ENCODE measurements around the gene FAM168A. TPM values are rescaled to one million over a fixed set of nuclear protein-coding genes. Genes with fewer than 3 reads are reported as not detected.

FAM168A gene
- total RNA-seq, 1 donor from 2014 or later = 13.0 TPM

DNA sequence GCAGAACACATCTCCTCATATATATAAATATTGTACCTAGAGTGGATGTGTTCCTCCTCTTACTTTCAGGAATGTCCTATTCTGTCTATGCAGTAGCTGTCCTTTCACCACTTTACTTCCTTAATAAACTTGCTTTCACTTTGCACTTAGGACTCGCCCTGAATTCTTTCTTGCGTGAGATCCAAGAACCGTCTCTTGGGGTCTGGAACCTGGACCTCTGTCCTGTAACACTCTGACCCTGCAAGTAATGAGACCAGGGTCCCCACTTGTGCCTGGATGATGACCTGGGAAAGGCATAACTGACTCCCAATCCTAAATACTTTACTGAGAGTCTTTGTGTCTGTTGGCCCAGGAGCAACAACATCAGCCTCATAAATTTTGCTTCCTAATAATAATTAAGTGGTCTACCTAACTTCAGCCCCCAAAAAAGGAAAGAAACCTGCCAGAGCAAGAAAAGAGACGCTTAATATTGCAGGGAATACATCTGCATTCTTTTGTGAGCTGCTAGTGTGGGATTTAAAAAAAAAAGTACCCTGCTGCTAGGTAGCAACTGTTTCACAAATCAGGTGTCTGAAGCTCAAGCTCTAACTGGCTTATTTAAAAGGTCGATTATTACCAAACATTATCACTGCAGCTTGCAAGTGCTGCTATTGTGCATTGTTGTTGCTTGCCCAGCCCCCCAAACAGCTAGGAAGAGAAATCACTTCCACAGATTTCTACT, 69.3 kb downstream of the FAM168A start:
- no peaks in the 10 kb centered on the region for H3K9me3 ChIP-seq (ENCODE audit: control insufficient read depth in 3 of 3, low read length in 3 of 3)
- peak overlapping the region in 1 of 3 donors; percentile 35 for H3K9ac ChIP-seq (ENCODE audit: low read depth in 1 of 3, low read length in 3 of 3)
- no peaks in the 10 kb centered on the region for H3K27me3 ChIP-seq (ENCODE audit: control insufficient read depth in 3 of 3, insufficient read depth in 3 of 3, low read length in 3 of 3)
- H3K4me1 ChIP-seq (ENCODE audit: control insufficient read depth in 3 of 3, insufficient read depth in 3 of 3, low read length in 3 of 3) = peaks cover 0 to 19% (median 13%) of the 10 kb centered on the region in 3 donors
- H3K27ac ChIP-seq (ENCODE audit: low read depth, low read length) = no peak overlapping the region
- H3K4me3 ChIP-seq (ENCODE audit: low read length in 3 of 3) = peak overlapping the region in 2 of 3 donors; percentile 4 to 45
- no peaks in the 10 kb centered on the region for H3K36me3 ChIP-seq (ENCODE audit: control insufficient read depth in 3 of 3, insufficient read depth in 3 of 3, low read length in 3 of 3)

GRCh38 chr11:73528013-73528412, 69.9 kb downstream of the FAM168A start:
- no peaks in the 10 kb centered on the region for H3K9me3 ChIP-seq (ENCODE audit: control insufficient read depth in 3 of 3, low read length in 3 of 3)
- H3K4me3 ChIP-seq (ENCODE audit: low read length in 3 of 3) = no peak overlapping the region
- no peaks in the 10 kb centered on the region for H3K27me3 ChIP-seq (ENCODE audit: control insufficient read depth in 3 of 3, insufficient read depth in 3 of 3, low read length in 3 of 3)
- H3K4me1 ChIP-seq (ENCODE audit: control insufficient read depth in 3 of 3, insufficient read depth in 3 of 3, low read length in 3 of 3) = peaks cover 0 to 19% (median 13%) of the 10 kb centered on the region in 3 donors
- no peaks in the 10 kb centered on the region for H3K36me3 ChIP-seq (ENCODE audit: control insufficient read depth in 3 of 3, insufficient read depth in 3 of 3, low read length in 3 of 3)
- H3K27ac ChIP-seq (ENCODE audit: low read depth, low read length) = no peak overlapping the region
- no peak overlapping the region for H3K9ac ChIP-seq (ENCODE audit: low read depth in 1 of 3, low read length in 3 of 3)

- Histone ChIP-seq H3K27me3 (ENCODE audit: control insufficient read depth in 3 of 3, insufficient read depth in 3 of 3, low read length in 3 of 3) (no peaks in the 10 kb centered on the region), H3K9me3 (ENCODE audit: control insufficient read depth in 3 of 3, low read length in 3 of 3) (no peaks in the 10 kb centered on the region), H3K36me3 (ENCODE audit: control insufficient read depth in 3 of 3, insufficient read depth in 3 of 3, low read length in 3 of 3) (no peaks in the 10 kb centered on the region), H3K4me1 (ENCODE audit: control insufficient read depth in 3 of 3, insufficient read depth in 3 of 3, low read length in 3 of 3) (peaks cover 0 to 19% (median 9%) of the 10 kb centered on the region in 3 donors), H3K4me3 (ENCODE audit: low read length in 3 of 3) (no peak overlapping the region), H3K9ac (ENCODE audit: low read depth in 1 of 3, low read length in 3 of 3) (no peak overlapping the region), H3K27ac (ENCODE audit: low read depth, low read length) (no peak overlapping the region)
These were observed 72.3 kb downstream of the FAM168A start for GRCh38 chr11:73525611-73526010.

GRCh38 chr11:73524774-73525173, 73.1 kb downstream of the FAM168A start:
- H3K36me3 ChIP-seq (ENCODE audit: control insufficient read depth in 3 of 3, insufficient read depth in 3 of 3, low read length in 3 of 3) = no peaks in the 10 kb centered on the region
- no peak overlapping the region for H3K27ac ChIP-seq (ENCODE audit: low read depth, low read length)
- no peaks in the 10 kb centered on the region for H3K27me3 ChIP-seq (ENCODE audit: control insufficient read depth in 3 of 3, insufficient read depth in 3 of 3, low read length in 3 of 3)
- peaks cover 0 to 19% (median 9%) of the 10 kb centered on the region in 3 donors for H3K4me1 ChIP-seq (ENCODE audit: control insufficient read depth in 3 of 3, insufficient read depth in 3 of 3, low read length in 3 of 3)
- H3K9ac ChIP-seq (ENCODE audit: low read depth in 1 of 3, low read length in 3 of 3) = no peak overlapping the region
- no peaks in the 10 kb centered on the region for H3K9me3 ChIP-seq (ENCODE audit: control insufficient read depth in 3 of 3, low read length in 3 of 3)
- H3K4me3 ChIP-seq (ENCODE audit: low read length in 3 of 3) = no peak overlapping the region

GRCh38 chr11:73521621-73522020, 76.3 kb downstream of the FAM168A start:
- H3K4me1 ChIP-seq (ENCODE audit: control insufficient read depth in 3 of 3, insufficient read depth in 3 of 3, low read length in 3 of 3) = no peaks in the 10 kb centered on the region
- no peak overlapping the region for H3K9ac ChIP-seq (ENCODE audit: low read depth in 1 of 3, low read length in 3 of 3)

GRCh38 chr11:73520353-73521061, 77.4 kb downstream of the FAM168A start:
- H3K4me3 ChIP-seq (ENCODE audit: low read length in 3 of 3) = no peak overlapping the region
- no peaks in the 10 kb centered on the region for H3K27me3 ChIP-seq (ENCODE audit: control insufficient read depth in 3 of 3, insufficient read depth in 3 of 3, low read length in 3 of 3)
- H3K9me3 ChIP-seq (ENCODE audit: control insufficient read depth in 3 of 3, low read length in 3 of 3) = no peaks in the 10 kb centered on the region
- H3K9ac ChIP-seq (ENCODE audit: low read depth in 1 of 3, low read length in 3 of 3) = no peak overlapping the region
- no peaks in the 10 kb centered on the region for H3K36me3 ChIP-seq (ENCODE audit: control insufficient read depth in 3 of 3, insufficient read depth in 3 of 3, low read length in 3 of 3)
- H3K4me1 ChIP-seq (ENCODE audit: control insufficient read depth in 3 of 3, insufficient read depth in 3 of 3, low read length in 3 of 3) = no peaks in the 10 kb centered on the region
- no peak overlapping the region for H3K27ac ChIP-seq (ENCODE audit: low read depth, low read length)

More at GRCh38 chr11:73521621-73522020, 76.3 kb downstream of the FAM168A start:
- Histone ChIP-seq H3K27me3 (ENCODE audit: control insufficient read depth in 3 of 3, insufficient read depth in 3 of 3, low read length in 3 of 3) (no peaks in the 10 kb centered on the region), H3K4me3 (ENCODE audit: low read length in 3 of 3) (no peak overlapping the region), H3K27ac (ENCODE audit: low read depth, low read length) (no peak overlapping the region), H3K9me3 (ENCODE audit: control insufficient read depth in 3 of 3, low read length in 3 of 3) (no peaks in the 10 kb centered on the region), H3K36me3 (ENCODE audit: control insufficient read depth in 3 of 3, insufficient read depth in 3 of 3, low read length in 3 of 3) (no peaks in the 10 kb centered on the region)

DNA sequence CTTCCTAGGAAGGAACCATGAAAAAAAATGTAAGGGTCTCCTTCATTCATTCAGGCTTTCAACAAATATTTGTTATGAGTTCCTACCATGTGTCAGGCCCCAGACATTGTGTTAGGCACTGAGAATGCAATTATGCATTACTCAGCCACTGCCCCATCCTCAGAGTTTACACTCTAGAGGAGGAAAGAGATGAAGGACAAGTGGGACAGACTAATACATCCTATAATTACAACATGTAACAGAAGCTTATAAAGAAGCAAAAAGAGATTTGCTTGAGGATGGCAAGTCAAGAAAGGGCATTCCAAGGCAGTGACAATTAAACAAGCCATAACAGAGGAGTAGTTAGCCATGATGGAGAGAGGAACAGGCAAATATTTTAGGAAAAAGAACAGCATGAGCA, 78.6 kb downstream of the FAM168A start:
- no peak overlapping the region for H3K9ac ChIP-seq (ENCODE audit: low read depth in 1 of 3, low read length in 3 of 3)
- H3K27ac ChIP-seq (ENCODE audit: low read depth, low read length) = no peak overlapping the region
- H3K4me1 ChIP-seq (ENCODE audit: control insufficient read depth in 3 of 3, insufficient read depth in 3 of 3, low read length in 3 of 3) = no peaks in the 10 kb centered on the region
- no peaks in the 10 kb centered on the region for H3K27me3 ChIP-seq (ENCODE audit: control insufficient read depth in 3 of 3, insufficient read depth in 3 of 3, low read length in 3 of 3)
- H3K9me3 ChIP-seq (ENCODE audit: control insufficient read depth in 3 of 3, low read length in 3 of 3) = no peaks in the 10 kb centered on the region
- H3K4me3 ChIP-seq (ENCODE audit: low read length in 3 of 3) = no peak overlapping the region
- H3K36me3 ChIP-seq (ENCODE audit: control insufficient read depth in 3 of 3, insufficient read depth in 3 of 3, low read length in 3 of 3) = peaks cover 0 to 2% (median 0%) of the 10 kb centered on the region in 3 donors

DNA sequence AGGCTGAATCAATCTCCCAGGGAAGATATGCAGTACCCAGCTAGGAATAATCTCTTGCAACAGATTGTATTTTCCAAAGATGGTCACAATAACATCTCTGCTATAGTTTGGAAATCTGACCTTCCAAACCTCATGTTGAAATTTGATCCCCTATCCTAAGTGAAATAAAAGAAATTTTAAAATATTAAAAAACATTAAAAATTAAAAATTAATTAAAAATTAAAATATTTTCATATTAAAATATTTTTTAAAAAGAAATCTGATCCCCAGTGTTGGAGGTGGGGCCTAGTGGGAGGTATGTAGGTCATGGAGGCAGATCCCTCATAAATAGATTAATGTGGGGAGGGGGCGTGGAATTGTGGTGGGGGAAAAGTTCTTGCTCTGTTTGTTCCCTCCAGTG, 79.7 kb downstream of the FAM168A start:
- H3K36me3 ChIP-seq (ENCODE audit: control insufficient read depth in 3 of 3, insufficient read depth in 3 of 3, low read length in 3 of 3) = peaks cover 0 to 2% (median 0%) of the 10 kb centered on the region in 3 donors
- no peaks in the 10 kb centered on the region for H3K27me3 ChIP-seq (ENCODE audit: control insufficient read depth in 3 of 3, insufficient read depth in 3 of 3, low read length in 3 of 3)
- no peak overlapping the region for H3K4me3 ChIP-seq (ENCODE audit: low read length in 3 of 3)
- H3K9ac ChIP-seq (ENCODE audit: low read depth in 1 of 3, low read length in 3 of 3) = no peak overlapping the region
- no peaks in the 10 kb centered on the region for H3K9me3 ChIP-seq (ENCODE audit: control insufficient read depth in 3 of 3, low read length in 3 of 3)
- H3K4me1 ChIP-seq (ENCODE audit: control insufficient read depth in 3 of 3, insufficient read depth in 3 of 3, low read length in 3 of 3) = no peaks in the 10 kb centered on the region
- no peak overlapping the region for H3K27ac ChIP-seq (ENCODE audit: low read depth, low read length)

DNA sequence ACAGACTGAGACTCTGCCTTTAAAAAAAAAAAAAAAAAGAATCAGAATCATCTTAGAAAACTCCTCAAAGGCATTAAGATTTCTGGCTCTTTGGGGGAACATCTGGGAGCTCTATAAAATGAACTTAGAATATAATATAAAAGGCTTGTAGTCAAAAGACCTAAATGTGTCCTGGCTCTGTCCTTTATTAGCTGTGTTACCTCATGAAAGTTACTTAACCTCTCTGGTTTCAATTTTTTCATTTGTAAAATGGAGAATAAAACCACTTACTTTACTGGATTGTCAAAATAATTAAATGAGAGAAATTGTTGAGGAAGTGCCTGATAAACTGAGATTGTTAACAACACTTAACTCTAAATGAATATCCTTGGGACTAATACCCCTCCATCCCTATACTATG, 81.8 kb downstream of the FAM168A start:
- Histone ChIP-seq H3K4me3 (ENCODE audit: low read length in 3 of 3) (no peak overlapping the region), H3K4me1 (ENCODE audit: control insufficient read depth in 3 of 3, insufficient read depth in 3 of 3, low read length in 3 of 3) (peaks cover 0 to 6% (median 0%) of the 10 kb centered on the region in 3 donors), H3K36me3 (ENCODE audit: control insufficient read depth in 3 of 3, insufficient read depth in 3 of 3, low read length in 3 of 3) (peaks cover 0 to 2% (median 0%) of the 10 kb centered on the region in 3 donors), H3K9ac (ENCODE audit: low read depth in 1 of 3, low read length in 3 of 3) (no peak overlapping the region), H3K27ac (ENCODE audit: low read depth, low read length) (no peak overlapping the region), H3K27me3 (ENCODE audit: control insufficient read depth in 3 of 3, insufficient read depth in 3 of 3, low read length in 3 of 3) (no peaks in the 10 kb centered on the region), H3K9me3 (ENCODE audit: control insufficient read depth in 3 of 3, low read length in 3 of 3) (no peaks in the 10 kb centered on the region)

DNA sequence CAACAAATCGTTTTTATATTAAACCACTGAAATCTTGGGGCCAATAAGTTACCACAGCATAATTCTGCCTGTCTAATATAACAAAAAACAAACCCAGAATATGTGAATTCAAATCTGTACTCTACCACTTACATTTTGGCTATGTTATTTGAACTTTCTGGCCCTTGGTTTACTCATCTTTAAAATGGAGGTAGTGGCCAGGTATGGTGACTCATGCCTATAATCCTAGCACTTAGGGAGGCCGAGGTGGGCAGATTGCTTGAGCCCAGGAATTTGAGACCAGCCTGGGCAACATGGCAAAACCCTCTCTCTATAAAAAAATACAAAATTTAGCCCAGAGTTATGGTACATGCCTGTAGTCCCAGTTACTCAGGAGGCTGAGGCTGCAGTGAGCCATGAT, 84.2 kb downstream of the FAM168A start:
- Histone ChIP-seq H3K27ac (ENCODE audit: low read depth, low read length) (no peak overlapping the region), H3K27me3 (ENCODE audit: control insufficient read depth in 3 of 3, insufficient read depth in 3 of 3, low read length in 3 of 3) (no peaks in the 10 kb centered on the region), H3K4me3 (ENCODE audit: low read length in 3 of 3) (no peak overlapping the region), H3K9ac (ENCODE audit: low read depth in 1 of 3, low read length in 3 of 3) (no peak overlapping the region), H3K36me3 (ENCODE audit: control insufficient read depth in 3 of 3, insufficient read depth in 3 of 3, low read length in 3 of 3) (peaks cover 0 to 2% (median 0%) of the 10 kb centered on the region in 3 donors), H3K4me1 (ENCODE audit: control insufficient read depth in 3 of 3, insufficient read depth in 3 of 3, low read length in 3 of 3) (peaks cover 0 to 6% (median 0%) of the 10 kb centered on the region in 3 donors), H3K9me3 (ENCODE audit: control insufficient read depth in 3 of 3, low read length in 3 of 3) (no peaks in the 10 kb centered on the region)
